ENCODE data around the gene FBXL16.

DNA sequence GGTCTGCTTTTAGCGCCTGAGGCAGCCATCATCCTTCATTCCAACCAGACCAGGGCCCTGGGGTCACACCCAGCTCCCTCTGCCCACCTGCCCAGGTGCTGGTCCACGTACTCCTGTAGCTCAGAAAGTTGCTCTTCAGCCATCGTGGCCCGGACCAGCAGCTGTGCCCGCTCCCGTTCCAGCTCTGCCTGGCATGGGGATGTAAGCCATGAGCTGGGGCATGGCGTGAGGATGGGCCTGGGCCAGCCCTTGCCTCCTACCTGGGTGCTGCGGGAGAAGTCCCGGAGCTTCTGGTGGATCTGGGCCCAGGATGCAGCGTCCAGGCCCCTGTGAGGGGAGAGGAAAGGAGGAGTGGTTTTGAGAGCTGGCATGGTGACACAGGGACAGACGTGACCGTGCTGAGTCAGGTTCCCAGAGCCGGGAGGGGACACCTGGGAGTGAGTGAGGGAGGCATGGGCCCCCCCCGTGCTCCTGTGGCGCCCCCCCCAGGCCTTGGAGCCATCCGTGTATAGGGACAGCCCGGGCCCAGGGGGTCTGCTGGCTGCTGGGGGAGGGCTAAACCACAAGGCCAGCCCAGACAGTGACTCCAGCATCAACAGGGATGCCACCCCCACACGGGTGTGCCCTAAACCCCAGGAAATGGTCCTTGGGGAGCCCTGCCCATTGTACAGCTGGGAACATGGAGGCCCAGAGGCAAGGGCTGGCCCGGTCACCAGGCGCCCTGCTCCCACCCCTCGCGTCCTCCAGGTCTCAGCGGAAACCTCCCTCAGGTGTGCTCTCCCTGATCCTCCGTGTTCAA is 17.4 kb upstream of the FBXL16 start:
- TF ChIP-seq, protein P1, sequence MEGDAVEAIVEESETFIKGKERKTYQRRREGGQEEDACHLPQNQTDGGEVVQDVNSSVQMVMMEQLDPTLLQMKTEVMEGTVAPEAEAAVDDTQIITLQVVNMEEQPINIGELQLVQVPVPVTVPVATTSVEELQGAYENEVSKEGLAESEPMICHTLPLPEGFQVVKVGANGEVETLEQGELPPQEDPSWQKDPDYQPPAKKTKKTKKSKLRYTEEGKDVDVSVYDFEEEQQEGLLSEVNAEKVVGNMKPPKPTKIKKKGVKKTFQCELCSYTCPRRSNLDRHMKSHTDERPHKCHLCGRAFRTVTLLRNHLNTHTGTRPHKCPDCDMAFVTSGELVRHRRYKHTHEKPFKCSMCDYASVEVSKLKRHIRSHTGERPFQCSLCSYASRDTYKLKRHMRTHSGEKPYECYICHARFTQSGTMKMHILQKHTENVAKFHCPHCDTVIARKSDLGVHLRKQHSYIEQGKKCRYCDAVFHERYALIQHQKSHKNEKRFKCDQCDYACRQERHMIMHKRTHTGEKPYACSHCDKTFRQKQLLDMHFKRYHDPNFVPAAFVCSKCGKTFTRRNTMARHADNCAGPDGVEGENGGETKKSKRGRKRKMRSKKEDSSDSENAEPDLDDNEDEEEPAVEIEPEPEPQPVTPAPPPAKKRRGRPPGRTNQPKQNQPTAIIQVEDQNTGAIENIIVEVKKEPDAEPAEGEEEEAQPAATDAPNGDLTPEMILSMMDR (IDR thresholded peaks at IDR 0.05), result no peak
- no peak for TF ChIP-seq POLR2A (IDR thresholded peaks at IDR 0.05)
